ENCODE results near the gene TMEM132E.

- TF ChIP-seq POLR2AphosphoS5 (IDR thresholded peaks at IDR 0.05) (no peak), CTCF (IDR thresholded peaks at IDR 0.05) (no peak), POLR2A (IDR thresholded peaks at IDR 0.05) (no peak)
Measured at GRCh38 chr17:34673995-34674890, 94.9 kb downstream of the TMEM132E start.

All from breast epithelium (tissue), 3 donors.